Upper lobe of left lung (tissue), 6 donors: Measurements from ENCODE around the gene OR1D5. TPM values are rescaled to one million over a fixed set of nuclear protein-coding genes. Genes with fewer than 3 reads are reported as not detected.
A peak's percentile ranks its signal among the peaks of the same experiment; 100 is the strongest.
"Not testable (repeated sequence)": the region's sequence is repeated elsewhere in the genome, so short reads cannot be mapped to it uniquely, and the experiment has no call there.

ENCODE experiments used
- ATAC-seq, 2 donors: fragments of 200-7000 bp; cut with Tn5 transposase; one replicate each; pipeline ENCODE4 v1.9.1; 2022; ENCODE audit warnings: mild to moderate bottlenecking in 2 of 2, moderate library complexity in 2 of 2; ENCODE audit not compliant: low FRiP score in 2 of 2
- DNase-seq, 2 donors: peaks; one replicate each; pipeline ENCODE4 v3.0.0-alpha.2; 2019 to 2020
- H3K27ac ChIP-seq, 4 donors: fragments of 200-600 bp; sonication (generic); one replicate each; pipeline ENCODE4 v1.5.1; 2016 to 2019
- H3K27me3 ChIP-seq, 4 donors: fragments of 200-600 bp; sonication (generic); one replicate each; pipeline ENCODE4 v1.5.1; 2017 to 2019
- H3K36me3 ChIP-seq, 4 donors: fragments of 200-600 bp; sonication (generic); one replicate each; pipeline ENCODE4 v1.5.1; 2016 to 2019
- H3K4me1 ChIP-seq, 4 donors: fragments of 200-600 bp; sonication (generic); one replicate each; pipeline ENCODE4 v1.5.1; 2018 to 2019
- H3K4me3 ChIP-seq, 4 donors: fragments of 200-600 bp; sonication (generic); one replicate each; pipeline ENCODE4 v1.5.1; 2017 to 2019; ENCODE audit warnings: mild to moderate bottlenecking in 2 of 4, moderate library complexity in 1 of 4
- H3K9me3 ChIP-seq, 4 donors: fragments of 200-600 bp; sonication (generic); one replicate each; pipeline ENCODE4 v1.5.1; 2018 to 2019
- EP300 ChIP-seq, 4 donors: sonication (generic); formaldehyde crosslinking; IDR thresholded peaks; one replicate each; pipeline ENCODE4 v1.5.1; 2017; ENCODE audit warnings: antibody characterized with exemption in 4 of 4, control low read depth in 2 of 4
- POLR2A ChIP-seq, 4 donors: fragments of 450-650 bp; IDR thresholded peaks; one replicate each; pipeline ENCODE4 v1.5.1; 2016 to 2017; ENCODE audit warnings: antibody characterized with exemption in 4 of 4, mild to moderate bottlenecking in 2 of 4
- POLR2AphosphoS5 ChIP-seq, 2 donors: sonication (generic); formaldehyde crosslinking; IDR thresholded peaks; one replicate each; pipeline ENCODE4 v1.5.1; 2017; ENCODE audit warnings: antibody characterized with exemption in 2 of 2
- WGBS, 2 donors: methylation state at CpG; one replicate each; pipeline ENCODE4 v1.1.5; 2017 to 2018; 5-methylcytosine and 5-hydroxymethylcytosine counted together
- total RNA-seq, 6 donors: library from RNA; depleted of rRNA in 4 of 6; stranded (reverse); fragments of >200 nt in 4 of 6; gene quantifications; one replicate each; pipeline versions ENCODE4 v1.1.0 to v1.2.1, GENCODE V29; 2016 to 2021
- TF ChIP-seq, protein P1 (sequence below), 6 experiments: fragments of 450-650 bp in 4 of 6; fragments of 200-600 bp in 2 of 6; sonication (generic) in 2 of 6; IDR thresholded peaks; one replicate each; pipeline ENCODE4 v1.5.1; 2016 to 2019; ENCODE audit warnings: antibody characterized with exemption in 6 of 6
- donor health status: DM: no; HTN: no; CAD: no; lungs with moderate emphysema.
- donor health status: DM: no; HTN: yes; CAD: no; lungs with severe emphysema.

The OR1D5 gene
- total RNA-seq, 6 donors from 2014 or later, result not detected

DNA sequence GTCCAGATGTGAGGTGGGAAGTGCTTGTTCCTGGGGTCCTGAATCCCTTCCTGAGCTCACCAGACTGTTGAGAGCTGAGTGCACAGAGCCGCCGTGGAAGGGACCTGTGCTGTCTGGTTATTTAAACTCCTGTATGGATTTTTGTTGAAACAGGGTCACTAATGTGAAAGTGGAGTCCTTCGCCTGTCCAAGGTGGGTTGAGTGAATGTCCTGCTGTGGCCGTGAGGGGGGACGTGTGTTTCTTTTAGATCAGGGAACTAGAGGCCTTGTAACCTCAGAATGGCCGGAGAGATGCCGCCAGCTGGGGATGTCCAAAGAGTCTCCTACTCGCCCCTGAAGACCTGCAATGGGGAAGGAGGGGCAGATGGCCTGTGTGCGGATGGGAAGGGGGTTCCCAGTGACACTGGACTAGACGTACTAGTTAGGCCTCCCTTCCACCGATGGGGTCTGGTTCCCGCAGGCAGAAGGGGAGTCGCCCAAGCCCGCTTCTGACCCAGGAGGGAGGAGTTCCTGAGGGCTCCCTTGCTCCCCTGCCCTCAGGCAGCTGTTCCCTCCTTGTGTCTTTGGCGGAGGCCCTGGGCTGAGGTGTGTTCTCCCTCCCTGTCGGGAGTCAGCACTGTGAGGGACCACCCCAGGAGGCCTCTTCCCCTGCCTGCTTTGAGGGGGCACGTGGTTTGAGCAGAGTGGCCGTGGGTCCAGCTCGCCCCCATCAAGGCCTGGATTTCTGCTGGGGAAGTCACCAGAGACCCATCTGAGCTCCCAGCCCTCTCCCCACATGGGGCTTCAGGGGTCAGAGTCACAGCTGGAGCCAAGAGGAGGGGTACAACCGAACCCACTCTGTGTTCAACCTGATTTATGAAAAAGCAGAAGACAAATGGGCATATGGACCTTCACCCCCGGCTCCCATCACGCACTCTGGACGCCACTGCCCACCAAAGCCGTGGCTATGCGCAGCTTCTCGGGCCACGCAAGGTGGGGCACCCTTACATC lies 30.9 kb downstream of the OR1D5 start:
- TF ChIP-seq, protein P1, sequence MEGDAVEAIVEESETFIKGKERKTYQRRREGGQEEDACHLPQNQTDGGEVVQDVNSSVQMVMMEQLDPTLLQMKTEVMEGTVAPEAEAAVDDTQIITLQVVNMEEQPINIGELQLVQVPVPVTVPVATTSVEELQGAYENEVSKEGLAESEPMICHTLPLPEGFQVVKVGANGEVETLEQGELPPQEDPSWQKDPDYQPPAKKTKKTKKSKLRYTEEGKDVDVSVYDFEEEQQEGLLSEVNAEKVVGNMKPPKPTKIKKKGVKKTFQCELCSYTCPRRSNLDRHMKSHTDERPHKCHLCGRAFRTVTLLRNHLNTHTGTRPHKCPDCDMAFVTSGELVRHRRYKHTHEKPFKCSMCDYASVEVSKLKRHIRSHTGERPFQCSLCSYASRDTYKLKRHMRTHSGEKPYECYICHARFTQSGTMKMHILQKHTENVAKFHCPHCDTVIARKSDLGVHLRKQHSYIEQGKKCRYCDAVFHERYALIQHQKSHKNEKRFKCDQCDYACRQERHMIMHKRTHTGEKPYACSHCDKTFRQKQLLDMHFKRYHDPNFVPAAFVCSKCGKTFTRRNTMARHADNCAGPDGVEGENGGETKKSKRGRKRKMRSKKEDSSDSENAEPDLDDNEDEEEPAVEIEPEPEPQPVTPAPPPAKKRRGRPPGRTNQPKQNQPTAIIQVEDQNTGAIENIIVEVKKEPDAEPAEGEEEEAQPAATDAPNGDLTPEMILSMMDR (IDR thresholded peaks at IDR 0.05), result no peak
- TF ChIP-seq POLR2AphosphoS5 (IDR thresholded peaks at IDR 0.05), result no peak
- TF ChIP-seq EP300 (IDR thresholded peaks at IDR 0.05), result no peak
- no peak for TF ChIP-seq POLR2A (IDR thresholded peaks at IDR 0.05)
- peak in 1 of 2 donors; percentile 19 for DNase-seq
- Histone ChIP-seq H3K9me3 (no peaks in the 10 kb centered on the region), H3K27me3 (no peaks in the 10 kb centered on the region), H3K27ac (no peak overlapping the region), H3K36me3 (peaks cover 0 to 3% (median 0%) of the 10 kb centered on the region in 4 donors), H3K4me3 (no peak overlapping the region), H3K4me1 (peaks cover 0 to 3% (median 0%) of the 10 kb centered on the region in 4 donors)
- no peak for ATAC-seq
- WGBS, 2 donors, result 91 to 93% methylated on average over 19 to 26 of the region's 27 CpGs

DNA sequence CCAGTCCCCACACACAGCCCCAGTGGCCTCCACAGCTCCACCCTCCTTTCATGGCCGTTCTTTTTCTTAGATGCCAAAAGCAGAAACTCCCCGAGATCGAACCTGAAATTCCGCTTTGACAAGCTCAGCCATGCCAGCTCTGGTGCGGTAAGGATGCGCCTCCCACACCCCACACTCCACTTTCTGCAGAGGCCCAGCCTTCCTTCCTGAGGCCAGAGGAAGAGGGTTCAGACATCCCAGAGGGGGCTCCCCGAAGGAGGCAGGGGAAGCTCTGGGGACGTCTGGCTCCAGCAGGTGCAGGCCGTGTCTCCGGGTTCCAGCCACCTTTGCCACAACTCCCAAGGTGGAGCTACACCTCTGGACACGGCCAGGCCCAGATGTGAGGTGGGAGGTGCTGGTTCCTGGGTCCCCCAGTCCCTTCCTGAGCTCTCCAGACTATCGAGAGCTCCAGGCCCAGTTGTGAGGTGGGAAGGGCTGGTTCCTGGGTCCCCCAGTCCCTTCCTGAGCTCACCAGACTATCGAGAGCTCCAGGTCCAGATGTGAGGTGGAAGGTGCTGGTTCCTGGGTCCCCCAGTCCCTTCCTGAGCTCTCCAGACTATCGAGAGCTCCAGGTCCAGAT lies 32.4 kb downstream of the OR1D5 start:
- not testable (repeated sequence) for H3K4me3 ChIP-seq, H3K27me3 ChIP-seq, H3K36me3 ChIP-seq, H3K4me1 ChIP-seq, ATAC-seq, H3K9me3 ChIP-seq
- DNase-seq, result peak in 1 of 2 donors; percentile 14
- WGBS, 2 donors, result 85 to 100% methylated on average over 4 to 11 of the region's 14 CpGs
- peak overlapping the region in 3 of 4 donors; percentile 40 to 67 (median 59) for H3K27ac ChIP-seq

DNA sequence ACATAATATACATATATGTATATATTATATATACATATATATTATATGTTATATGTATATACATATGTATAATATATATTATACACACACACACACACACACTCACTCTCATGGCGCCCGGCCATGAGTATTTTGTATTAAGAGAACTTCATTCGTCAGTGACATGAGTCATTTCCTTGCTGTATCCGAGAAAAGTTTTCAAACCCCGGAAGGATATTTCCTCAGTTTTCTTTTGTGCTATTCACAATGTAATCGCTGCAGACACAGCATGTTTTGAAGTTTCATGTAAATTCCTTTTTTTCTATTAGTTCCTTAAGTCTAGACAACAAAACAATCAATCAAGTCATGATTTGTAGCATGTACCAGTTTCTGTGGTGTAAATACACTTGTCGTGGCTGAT lies 33.3 kb downstream of the OR1D5 start:
- Histone ChIP-seq H3K4me3 (no peak overlapping the region), H3K36me3 (peaks cover 0 to 6% (median 3%) of the 10 kb centered on the region in 4 donors), H3K27me3 (no peaks in the 10 kb centered on the region), H3K4me1 (peaks cover 0 to 3% (median 0%) of the 10 kb centered on the region in 4 donors), H3K27ac (peak overlapping the region in 3 of 4 donors; percentile 40 to 67 (median 59)), H3K9me3 (no peaks in the 10 kb centered on the region)
- TF ChIP-seq EP300 (IDR thresholded peaks at IDR 0.05) (no peak), POLR2A (IDR thresholded peaks at IDR 0.05) (no peak), POLR2AphosphoS5 (IDR thresholded peaks at IDR 0.05) (no peak)
- TF ChIP-seq, protein P1 (IDR thresholded peaks at IDR 0.05), result no peak
- WGBS, 2 donors, result 45 to 46% methylated on average over 7 of the region's 7 CpGs
- ATAC-seq (no peak), DNase-seq (peak in 1 of 2 donors; percentile 2)

DNA sequence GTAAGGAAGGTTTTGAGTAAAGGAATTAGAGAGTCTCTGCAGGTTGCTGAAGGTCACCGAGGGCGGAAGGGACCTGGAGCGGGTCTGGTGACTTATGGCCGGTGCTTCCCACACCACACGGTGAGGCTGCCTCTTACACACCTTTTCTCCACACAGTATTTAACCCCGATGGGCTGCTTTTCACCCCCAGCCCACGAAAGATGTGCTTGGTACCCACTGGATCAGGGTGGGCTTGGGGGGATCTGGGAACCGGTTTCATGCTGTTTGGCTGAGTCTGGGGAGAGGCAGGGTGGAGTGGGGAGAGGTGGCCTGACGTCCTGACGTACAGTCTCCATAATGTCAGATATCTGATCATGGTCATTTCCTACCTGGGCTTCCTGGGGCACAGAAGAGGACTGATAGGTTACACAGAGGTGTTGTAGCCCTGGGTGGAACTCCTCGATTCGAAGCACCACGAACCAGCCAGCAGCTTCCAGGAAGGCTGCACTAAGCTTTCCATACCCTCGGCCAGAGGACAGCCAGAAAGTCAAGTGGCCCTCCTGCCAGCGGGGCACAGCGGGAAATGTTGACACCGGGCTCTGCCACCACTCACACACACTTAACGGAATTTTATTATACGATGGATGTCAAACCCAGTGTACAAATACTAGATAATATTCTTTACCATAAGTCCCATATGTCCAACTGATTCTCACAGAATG lies 34.0 kb downstream of the OR1D5 start:
- no peak for TF ChIP-seq EP300 (IDR thresholded peaks at IDR 0.05)
- TF ChIP-seq, protein P1 (IDR thresholded peaks at IDR 0.05), result no peak
- TF ChIP-seq POLR2AphosphoS5 (IDR thresholded peaks at IDR 0.05), result no peak
- TF ChIP-seq POLR2A (IDR thresholded peaks at IDR 0.05), result no peak
- 77 to 84% methylated on average over 19 of the region's 19 CpGs for WGBS, 2 donors
- DNase-seq, result no peak

More for the DNA sequence above, 34.0 kb downstream of the OR1D5 start:
- no peaks in the 10 kb centered on the region for H3K9me3 ChIP-seq
- peaks cover 0 to 6% (median 3%) of the 10 kb centered on the region in 4 donors for H3K36me3 ChIP-seq
- ATAC-seq, result no peak
- H3K27me3 ChIP-seq, result no peaks in the 10 kb centered on the region
- no peak overlapping the region for H3K4me3 ChIP-seq
- peak overlapping the region in 2 of 4 donors; percentile 12 to 35 for H3K27ac ChIP-seq
- H3K4me1 ChIP-seq, result peaks cover 0 to 3% (median 0%) of the 10 kb centered on the region in 4 donors
